ENCODE results near the gene CNTNAP2. TPM values are rescaled to one million over a fixed set of nuclear protein-coding genes. Genes with fewer than 3 reads are reported as not detected.
"Not testable (repeated sequence)": the region's sequence is repeated elsewhere in the genome, so short reads cannot be mapped to it uniquely, and the experiment has no call there.

The CNTNAP2 gene
- total and polyA plus RNA-seq, 9 donors = 8.3 to 18.8 (median 10.4) TPM

GRCh38 chr7:148328906-148329305 lies 2212.3 kb downstream of the CNTNAP2 start:
- DNase-seq = no peak
- Histone ChIP-seq H3K4me1 (ENCODE audit: control insufficient read depth, insufficient read depth, low read length) (no peaks in the 10 kb centered on the region), H3K9me3 (replicated peaks; ENCODE audit: control insufficient read depth, low read depth, low read length) (peaks cover 11% of the 10 kb centered on the region), H3K36me3 (ENCODE audit: control insufficient read depth, insufficient read depth, low read length) (no peaks in the 10 kb centered on the region), H3K4me3 (ENCODE audit: low read length) (no peak overlapping the region), H3K27ac (ENCODE audit: low read length) (no peak overlapping the region), H3K27me3 (ENCODE audit: control insufficient read depth, insufficient read depth, low read length) (peaks cover 2% of the 10 kb centered on the region)
- WGBS (ENCODE audit: insufficient coverage) = 50% methylated on average over 1 of the region's 5 CpGs

GRCh38 chr7:148330124-148330818 lies 2213.7 kb downstream of the CNTNAP2 start:
- 94% methylated on average over 15 of the region's 15 CpGs for WGBS (ENCODE audit: insufficient coverage)
- Histone ChIP-seq H3K36me3 (ENCODE audit: control insufficient read depth, insufficient read depth, low read length) (no peaks in the 10 kb centered on the region), H3K4me3 (ENCODE audit: low read length) (no peak overlapping the region), H3K27me3 (ENCODE audit: control insufficient read depth, insufficient read depth, low read length) (peaks cover 3% of the 10 kb centered on the region), H3K4me1 (ENCODE audit: control insufficient read depth, insufficient read depth, low read length) (no peaks in the 10 kb centered on the region), H3K9me3 (replicated peaks; ENCODE audit: control insufficient read depth, low read depth, low read length) (peaks cover 11% of the 10 kb centered on the region), H3K27ac (ENCODE audit: low read length) (no peak overlapping the region)
- DNase-seq = no peak

GRCh38 chr7:148330822-148331221 lies 2214.2 kb downstream of the CNTNAP2 start:
- Histone ChIP-seq H3K27me3 (ENCODE audit: control insufficient read depth, insufficient read depth, low read length) (peaks cover 5% of the 10 kb centered on the region), H3K27ac (ENCODE audit: low read length) (no peak overlapping the region), H3K4me1 (ENCODE audit: control insufficient read depth, insufficient read depth, low read length) (no peaks in the 10 kb centered on the region), H3K4me3 (ENCODE audit: low read length) (no peak overlapping the region), H3K36me3 (ENCODE audit: control insufficient read depth, insufficient read depth, low read length) (no peaks in the 10 kb centered on the region), H3K9me3 (replicated peaks; ENCODE audit: control insufficient read depth, low read depth, low read length) (peaks cover 11% of the 10 kb centered on the region)
- no peak for DNase-seq
- 89% methylated on average over 9 of the region's 9 CpGs for WGBS (ENCODE audit: insufficient coverage)

- H3K4me1 ChIP-seq (ENCODE audit: control insufficient read depth, insufficient read depth, low read length); H3K4me3 ChIP-seq (ENCODE audit: low read length); H3K27ac ChIP-seq (ENCODE audit: low read length); H3K36me3 ChIP-seq (ENCODE audit: control insufficient read depth, insufficient read depth, low read length); H3K27me3 ChIP-seq (ENCODE audit: control insufficient read depth, insufficient read depth, low read length); DNase-seq: not testable (repeated sequence)
- peaks cover 11% of the 10 kb centered on the region for H3K9me3 ChIP-seq (replicated peaks; ENCODE audit: control insufficient read depth, low read depth, low read length)
- 92% methylated on average over 7 of the region's 11 CpGs for WGBS (ENCODE audit: insufficient coverage)
Observed at GRCh38 chr7:148331456-148331855, 2214.9 kb downstream of the CNTNAP2 start.

- H3K36me3 ChIP-seq (ENCODE audit: control insufficient read depth, insufficient read depth, low read length) = no peaks in the 10 kb centered on the region
- no peak for DNase-seq
- no CpG with 5 or more reads among the region's 8 CpGs for WGBS (ENCODE audit: insufficient coverage)
- H3K27ac ChIP-seq (ENCODE audit: low read length) = no peak overlapping the region
- H3K4me1 ChIP-seq (ENCODE audit: control insufficient read depth, insufficient read depth, low read length) = no peaks in the 10 kb centered on the region
- no peak overlapping the region for H3K4me3 ChIP-seq (ENCODE audit: low read length)
- H3K27me3 ChIP-seq (ENCODE audit: control insufficient read depth, insufficient read depth, low read length) = peaks cover 9% of the 10 kb centered on the region
- H3K9me3 ChIP-seq (replicated peaks; ENCODE audit: control insufficient read depth, low read depth, low read length) = peaks cover 11% of the 10 kb centered on the region
Observed at GRCh38 chr7:148332191-148333186, 2215.9 kb downstream of the CNTNAP2 start.

GRCh38 chr7:148334441-148334956 lies 2217.9 kb downstream of the CNTNAP2 start:
- no CpG with 5 or more reads among the region's 1 CpG for WGBS (ENCODE audit: insufficient coverage)
- Histone ChIP-seq H3K4me3 (ENCODE audit: low read length) (no peak overlapping the region), H3K9me3 (replicated peaks; ENCODE audit: control insufficient read depth, low read depth, low read length) (peaks cover 11% of the 10 kb centered on the region), H3K4me1 (ENCODE audit: control insufficient read depth, insufficient read depth, low read length) (peaks cover 7% of the 10 kb centered on the region), H3K27ac (ENCODE audit: low read length) (no peak overlapping the region), H3K36me3 (ENCODE audit: control insufficient read depth, insufficient read depth, low read length) (no peaks in the 10 kb centered on the region), H3K27me3 (ENCODE audit: control insufficient read depth, insufficient read depth, low read length) (peaks cover 24% of the 10 kb centered on the region)
- no peak for DNase-seq

- Histone ChIP-seq H3K27ac (ENCODE audit: low read length) (no peak overlapping the region), H3K36me3 (ENCODE audit: control insufficient read depth, insufficient read depth, low read length) (no peaks in the 10 kb centered on the region), H3K4me1 (ENCODE audit: control insufficient read depth, insufficient read depth, low read length) (peaks cover 8% of the 10 kb centered on the region), H3K4me3 (ENCODE audit: low read length) (no peak overlapping the region), H3K27me3 (ENCODE audit: control insufficient read depth, insufficient read depth, low read length) (peaks cover 28% of the 10 kb centered on the region), H3K9me3 (replicated peaks; ENCODE audit: control insufficient read depth, low read depth, low read length) (peaks cover 9% of the 10 kb centered on the region)
- WGBS (ENCODE audit: insufficient coverage) = 33% methylated on average over 1 of the region's 6 CpGs
- DNase-seq = peak; percentile 65
Observed at GRCh38 chr7:148334959-148335577, 2218.5 kb downstream of the CNTNAP2 start.

- H3K27ac ChIP-seq (ENCODE audit: low read length) = no peak overlapping the region
- DNase-seq = no peak
- no CpG with 5 or more reads among the region's 1 CpG for WGBS (ENCODE audit: insufficient coverage)
- peaks cover 8% of the 10 kb centered on the region for H3K4me1 ChIP-seq (ENCODE audit: control insufficient read depth, insufficient read depth, low read length)
- H3K36me3 ChIP-seq (ENCODE audit: control insufficient read depth, insufficient read depth, low read length) = no peaks in the 10 kb centered on the region
- H3K4me3 ChIP-seq (ENCODE audit: low read length) = no peak overlapping the region
- peaks cover 7% of the 10 kb centered on the region for H3K9me3 ChIP-seq (replicated peaks; ENCODE audit: control insufficient read depth, low read depth, low read length)
- peaks cover 32% of the 10 kb centered on the region for H3K27me3 ChIP-seq (ENCODE audit: control insufficient read depth, insufficient read depth, low read length)
Observed at GRCh38 chr7:148335790-148336189, 2219.2 kb downstream of the CNTNAP2 start.

GRCh38 chr7:148336411-148336810 lies 2219.8 kb downstream of the CNTNAP2 start:
- Histone ChIP-seq H3K27me3 (ENCODE audit: control insufficient read depth, insufficient read depth, low read length) (peaks cover 34% of the 10 kb centered on the region), H3K4me3 (ENCODE audit: low read length) (no peak overlapping the region), H3K4me1 (ENCODE audit: control insufficient read depth, insufficient read depth, low read length) (peaks cover 8% of the 10 kb centered on the region), H3K27ac (ENCODE audit: low read length) (no peak overlapping the region), H3K9me3 (replicated peaks; ENCODE audit: control insufficient read depth, low read depth, low read length) (peaks cover 2% of the 10 kb centered on the region), H3K36me3 (ENCODE audit: control insufficient read depth, insufficient read depth, low read length) (no peaks in the 10 kb centered on the region)
- no peak for DNase-seq
- no CpG with 5 or more reads among the region's 3 CpGs for WGBS (ENCODE audit: insufficient coverage)
